CD4-positive, alpha-beta T cell treated with Interleukin-2 at 100 ng/mL for 4 hours (primary cell): Measurements from ENCODE around the gene EHMT1.
"Not testable (repeated sequence)": the region's sequence is repeated elsewhere in the genome, so short reads cannot be mapped to it uniquely, and the experiment has no call there.

Experiments
- DNase-seq: peaks from one replicate; pipeline ENCODE4 v3.0.0-alpha.2; 2020; ENCODE audit warnings: low spot score

The EHMT1 gene

GRCh38 chr9:137590469-137591383, 28.1 kb upstream of the EHMT1 start, which contains the start of gene ZMYND19:
Gene ZMYND19, minus strand, starts transcription at chr9:137590512. Its CDS starts 249 bp downstream, at chr9:137590263.
- peak; percentile 89 for DNase-seq

GRCh38 chr9:137592767-137593166, 26.0 kb upstream of the EHMT1 start:
- no peak for DNase-seq

- no peak for DNase-seq
Measured at GRCh38 chr9:137593176-137593575, 25.6 kb upstream of the EHMT1 start.

- not testable (repeated sequence) for DNase-seq
Measured at GRCh38 chr9:137596577-137596976, 22.2 kb upstream of the EHMT1 start.

GRCh38 chr9:137598943-137599342, 19.9 kb upstream of the EHMT1 start:
- no peak for DNase-seq

- no peak for DNase-seq
Measured at GRCh38 chr9:137602661-137603060, 16.1 kb upstream of the EHMT1 start.

GRCh38 chr9:137603879-137604278, 14.9 kb upstream of the EHMT1 start:
- DNase-seq: no peak

- DNase-seq: no peak
Measured at GRCh38 chr9:137604345-137605086, 14.3 kb upstream of the EHMT1 start.

- DNase-seq: peak; percentile 94
Measured at GRCh38 chr9:137605121-137606004, 13.4 kb upstream of the EHMT1 start, which contains the start of gene ARRDC1. Gene ARRDC1, plus strand, starts transcription at chr9:137605686. Its CDS starts 32 bp downstream, at chr9:137605718.

- no peak for DNase-seq
Measured at GRCh38 chr9:137606005-137606621, 12.7 kb upstream of the EHMT1 start.

GRCh38 chr9:137606734-137607138, 12.1 kb upstream of the EHMT1 start:
- DNase-seq: no peak

- DNase-seq: no peak
Measured at GRCh38 chr9:137607141-137607857, 11.5 kb upstream of the EHMT1 start.

GRCh38 chr9:137610944-137611343, 7.9 kb upstream of the EHMT1 start:
- DNase-seq: no peak

GRCh38 chr9:137611623-137612609, 6.9 kb upstream of the EHMT1 start:
- peak; percentile 57 for DNase-seq

- no peak for DNase-seq
Measured at GRCh38 chr9:137612741-137613142, 6.1 kb upstream of the EHMT1 start.

- no peak for DNase-seq
Measured at GRCh38 chr9:137613259-137613658, 5.5 kb upstream of the EHMT1 start.

GRCh38 chr9:137613738-137614523, 4.9 kb upstream of the EHMT1 start:
- no peak for DNase-seq

- DNase-seq: no peak
Measured at GRCh38 chr9:137614631-137615386, 4.0 kb upstream of the EHMT1 start.
